ENCODE results near the gene CENATAC.
"Not testable (repeated sequence)": the region's sequence is repeated elsewhere in the genome, so short reads cannot be mapped to it uniquely, and the experiment has no call there.

DNA sequence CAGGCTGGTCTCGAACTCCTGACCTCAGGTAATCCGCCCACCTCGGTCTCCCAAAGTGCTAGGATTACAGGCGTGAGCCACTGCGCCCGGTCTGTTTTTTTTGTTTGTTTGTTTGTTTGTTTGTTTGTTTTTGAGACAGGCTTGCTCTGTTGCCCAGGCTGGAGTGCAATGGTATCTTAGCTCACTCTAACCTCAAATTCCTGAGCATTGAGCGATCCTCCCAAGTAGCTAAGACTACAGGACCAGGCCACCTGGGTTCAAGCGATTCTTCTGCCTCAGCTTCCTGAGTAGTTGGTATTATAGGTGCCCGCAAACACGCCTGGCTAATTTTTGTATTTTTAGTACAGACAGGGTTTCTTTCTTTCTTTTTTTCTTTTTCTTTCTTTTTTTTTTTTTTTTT lies 35.5 kb downstream of the CENATAC start:
- TF ChIP-seq YY1 (IDR thresholded peaks at IDR 0.05; ENCODE audit: borderline replicate concordance in 1 of 3, control insufficient read depth in 1 of 3, extremely low read depth in 1 of 3, insufficient read depth in 3 of 3, insufficient read length in 1 of 3, insufficient replicate concordance in 2 of 3, low read depth in 1 of 3, low read length in 2 of 3); ZNF384 (IDR thresholded peaks at IDR 0.05; ENCODE audit: low read depth, low read length); ZBTB49 (CRISPR knock-in tag; IDR thresholded peaks at IDR 0.05; ENCODE audit: borderline replicate concordance); SMARCE1 (IDR thresholded peaks at IDR 0.05); CAMTA2 (CRISPR knock-in tag; conservative IDR thresholded peaks at IDR 0.05): not testable (repeated sequence)
